Astrocyte (in vitro differentiated cells and primary cell): ENCODE data around the gene BLTP3B.

Source experiments
- CTCF ChIP-seq: IDR thresholded peaks from 2 replicates; pipeline ENCODE4 v1.5.1; 2011; ENCODE audit warnings: low read depth, mild to moderate bottlenecking, inconsistent platforms, low read length, moderate library complexity; ENCODE audit not compliant: insufficient read depth
- EZH2 ChIP-seq: IDR thresholded peaks from 2 replicates; pipeline ENCODE4 v1.6.1; 2012; ENCODE audit warnings: mild to moderate bottlenecking, low read length, inconsistent platforms; ENCODE audit not compliant: insufficient read depth

GRCh38 chr12:100154474-100155247, 12.0 kb upstream of the BLTP3B start:
- TF ChIP-seq CTCF (peak; percentile 77), EZH2 (no peak)
